ENCODE results near the gene SLC6A5.

The SLC6A5 gene

GRCh38 chr11:20584093-20584774, 15.2 kb upstream of the SLC6A5 start:
- Mint-ChIP-seq H3K27me3 (ENCODE audit: low read depth) (no peaks in the 10 kb centered on the region), H3K36me3 (ENCODE audit: low read depth) (no peaks in the 10 kb centered on the region), H3K4me1 (ENCODE audit: low read depth) (no peaks in the 10 kb centered on the region), H3K27ac (no peak overlapping the region), H3K9me3 (no peaks in the 10 kb centered on the region), H3K4me3 (no peak overlapping the region)

GRCh38 chr11:20589796-20590195, 9.6 kb upstream of the SLC6A5 start:
- H3K36me3 Mint-ChIP-seq (ENCODE audit: low read depth) = no peaks in the 10 kb centered on the region
- no peaks in the 10 kb centered on the region for H3K9me3 Mint-ChIP-seq
- no peak overlapping the region for H3K4me3 Mint-ChIP-seq
- peaks cover 8% of the 10 kb centered on the region for H3K27me3 Mint-ChIP-seq (ENCODE audit: low read depth)
- H3K27ac Mint-ChIP-seq = no peak overlapping the region
- H3K4me1 Mint-ChIP-seq (ENCODE audit: low read depth) = no peaks in the 10 kb centered on the region

GRCh38 chr11:20590381-20590780, 9.0 kb upstream of the SLC6A5 start:
- Mint-ChIP-seq H3K4me3 (no peak overlapping the region), H3K27ac (no peak overlapping the region), H3K36me3 (ENCODE audit: low read depth) (no peaks in the 10 kb centered on the region), H3K9me3 (no peaks in the 10 kb centered on the region), H3K27me3 (ENCODE audit: low read depth) (peaks cover 14% of the 10 kb centered on the region), H3K4me1 (ENCODE audit: low read depth) (no peaks in the 10 kb centered on the region)

GRCh38 chr11:20592741-20593140, 6.7 kb upstream of the SLC6A5 start:
- Mint-ChIP-seq H3K27me3 (ENCODE audit: low read depth) (peaks cover 38% of the 10 kb centered on the region), H3K9me3 (no peaks in the 10 kb centered on the region), H3K4me1 (ENCODE audit: low read depth) (peaks cover 3% of the 10 kb centered on the region), H3K36me3 (ENCODE audit: low read depth) (no peaks in the 10 kb centered on the region), H3K4me3 (no peak overlapping the region), H3K27ac (no peak overlapping the region)

GRCh38 chr11:20594274-20595061, 4.9 kb upstream of the SLC6A5 start:
- Mint-ChIP-seq H3K9me3 (no peaks in the 10 kb centered on the region), H3K36me3 (ENCODE audit: low read depth) (peaks cover 3% of the 10 kb centered on the region), H3K4me1 (ENCODE audit: low read depth) (peaks cover 6% of the 10 kb centered on the region), H3K27me3 (ENCODE audit: low read depth) (peaks cover 54% of the 10 kb centered on the region), H3K27ac (no peak overlapping the region), H3K4me3 (no peak overlapping the region)

GRCh38 chr11:20595101-20595500, 4.3 kb upstream of the SLC6A5 start:
- peaks cover 4% of the 10 kb centered on the region for H3K9me3 Mint-ChIP-seq
- H3K4me3 Mint-ChIP-seq = no peak overlapping the region
- H3K27me3 Mint-ChIP-seq (ENCODE audit: low read depth) = peaks cover 60% of the 10 kb centered on the region
- H3K36me3 Mint-ChIP-seq (ENCODE audit: low read depth) = peaks cover 5% of the 10 kb centered on the region
- peaks cover 6% of the 10 kb centered on the region for H3K4me1 Mint-ChIP-seq (ENCODE audit: low read depth)
- H3K27ac Mint-ChIP-seq = no peak overlapping the region

- Mint-ChIP-seq H3K4me1 (ENCODE audit: low read depth) (peaks cover 6% of the 10 kb centered on the region), H3K36me3 (ENCODE audit: low read depth) (peaks cover 5% of the 10 kb centered on the region), H3K9me3 (peaks cover 4% of the 10 kb centered on the region), H3K27ac (peak overlapping the region; percentile 70), H3K27me3 (ENCODE audit: low read depth) (peaks cover 71% of the 10 kb centered on the region), H3K4me3 (no peak overlapping the region)
Observed at GRCh38 chr11:20596205-20597153, 2.9 kb upstream of the SLC6A5 start.

GRCh38 chr11:20597154-20597679, 2.2 kb upstream of the SLC6A5 start:
- Mint-ChIP-seq H3K27me3 (ENCODE audit: low read depth) (peaks cover 77% of the 10 kb centered on the region), H3K4me3 (no peak overlapping the region), H3K27ac (no peak overlapping the region), H3K9me3 (peaks cover 4% of the 10 kb centered on the region), H3K4me1 (ENCODE audit: low read depth) (peaks cover 6% of the 10 kb centered on the region), H3K36me3 (ENCODE audit: low read depth) (peaks cover 5% of the 10 kb centered on the region)

GRCh38 chr11:20597680-20598484, 1.5 kb upstream of the SLC6A5 start:
- peaks cover 84% of the 10 kb centered on the region for H3K27me3 Mint-ChIP-seq (ENCODE audit: low read depth)
- H3K36me3 Mint-ChIP-seq (ENCODE audit: low read depth) = peaks cover 5% of the 10 kb centered on the region

GRCh38 chr11:20598492-20598891, 916 bp upstream of the SLC6A5 start:
- H3K4me1 Mint-ChIP-seq (ENCODE audit: low read depth) = peaks cover 6% of the 10 kb centered on the region
- H3K9me3 Mint-ChIP-seq = peaks cover 4% of the 10 kb centered on the region
- peak overlapping the region; percentile 22 for H3K27ac Mint-ChIP-seq
- peaks cover 5% of the 10 kb centered on the region for H3K36me3 Mint-ChIP-seq (ENCODE audit: low read depth)
- peaks cover 90% of the 10 kb centered on the region for H3K27me3 Mint-ChIP-seq (ENCODE audit: low read depth)
- H3K4me3 Mint-ChIP-seq = no peak overlapping the region

More at GRCh38 chr11:20597680-20598484, 1.5 kb upstream of the SLC6A5 start:
- Mint-ChIP-seq H3K4me1 (ENCODE audit: low read depth) (peaks cover 6% of the 10 kb centered on the region), H3K4me3 (no peak overlapping the region), H3K27ac (no peak overlapping the region), H3K9me3 (peaks cover 4% of the 10 kb centered on the region)

- H3K4me1 Mint-ChIP-seq (ENCODE audit: low read depth) = peaks cover 6% of the 10 kb centered on the region
Observed at GRCh38 chr11:20600020-20600346, 575 bp downstream of the SLC6A5 start.

GRCh38 chr11:20600551-20600950, 1.1 kb downstream of the SLC6A5 start:
- Mint-ChIP-seq H3K27ac (no peak overlapping the region), H3K4me1 (ENCODE audit: low read depth) (peaks cover 6% of the 10 kb centered on the region), H3K27me3 (ENCODE audit: low read depth) (peaks cover 94% of the 10 kb centered on the region), H3K4me3 (no peak overlapping the region), H3K9me3 (peaks cover 4% of the 10 kb centered on the region), H3K36me3 (ENCODE audit: low read depth) (peaks cover 5% of the 10 kb centered on the region)

More at GRCh38 chr11:20600020-20600346, 575 bp downstream of the SLC6A5 start:
- no peak overlapping the region for H3K27ac Mint-ChIP-seq
- peaks cover 5% of the 10 kb centered on the region for H3K36me3 Mint-ChIP-seq (ENCODE audit: low read depth)
- peaks cover 4% of the 10 kb centered on the region for H3K9me3 Mint-ChIP-seq
- peaks cover 94% of the 10 kb centered on the region for H3K27me3 Mint-ChIP-seq (ENCODE audit: low read depth)
- H3K4me3 Mint-ChIP-seq = no peak overlapping the region

- Mint-ChIP-seq H3K27me3 (ENCODE audit: low read depth) (peaks cover 94% of the 10 kb centered on the region), H3K4me1 (ENCODE audit: low read depth) (peaks cover 6% of the 10 kb centered on the region), H3K36me3 (ENCODE audit: low read depth) (peaks cover 5% of the 10 kb centered on the region), H3K9me3 (peaks cover 4% of the 10 kb centered on the region), H3K4me3 (no peak overlapping the region), H3K27ac (no peak overlapping the region)
Observed at GRCh38 chr11:20601221-20601914, 2.0 kb downstream of the SLC6A5 start.
